Gastrocnemius medialis (tissue), 4 donors: Measurements from ENCODE around the gene ZNF227. TPM values are rescaled to one million over a fixed set of nuclear protein-coding genes. Genes with fewer than 3 reads are reported as not detected.
A peak's percentile ranks its signal among the peaks of the same experiment; 100 is the strongest.

ENCODE experiments used
- ATAC-seq, 2 donors: fragments of 150-250 bp; one replicate each; pipeline ENCODE4 v1.9.1; 2016
- DNase-seq, 2 donors: peaks; one replicate each; pipeline ENCODE4 v3.0.0-alpha.2; 2019
- H3K27ac ChIP-seq, 4 donors: fragments of 200-600 bp; sonication (generic); 1 replicate in 1 of 4; 2 replicates in 3 of 4; pipeline ENCODE4 v1.5.1; 2016 to 2018; ENCODE audit warnings: mild to moderate bottlenecking in 2 of 4, moderate library complexity in 1 of 4
- H3K27me3 ChIP-seq, 3 donors: fragments of 200-600 bp; sonication (generic) in 2 of 3; 1 replicate in 1 of 3; 2 replicates in 2 of 3; pipeline versions ENCODE4 v1.5.1 to v1.6.0; 2016 to 2019; ENCODE audit warnings: mild to moderate bottlenecking in 1 of 3, moderate library complexity in 1 of 3
- H3K36me3 ChIP-seq, 2 donors: fragments of 200-600 bp; sonication (generic) in 1 of 2; one replicate each; pipeline ENCODE4 v1.5.1; 2017 to 2018
- H3K4me1 ChIP-seq, 2 donors: fragments of 200-600 bp; sonication (generic) in 1 of 2; one replicate each; pipeline ENCODE4 v1.5.1; 2016 to 2017; ENCODE audit warnings: mild to moderate bottlenecking in 2 of 2
- H3K4me3 ChIP-seq, 4 donors: fragments of 200-600 bp; sonication (generic) in 3 of 4; 1 replicate in 1 of 4; 2 replicates in 3 of 4; pipeline ENCODE4 v1.5.1; 2016 to 2019; ENCODE audit warnings: mild to moderate bottlenecking in 2 of 4
- H3K9me3 ChIP-seq, 3 donors: fragments of 200-600 bp; sonication (generic) in 2 of 3; 1 replicate in 1 of 3; 2 replicates in 2 of 3; pipeline ENCODE4 v1.5.1; 2016 to 2019
- CTCF ChIP-seq, 5 experiments: fragments of 450-650 bp in 3 of 5; fragments of 200-600 bp in 2 of 5; sonication (generic) in 2 of 5; IDR thresholded peaks in 4 of 5; conservative IDR thresholded peaks in 1 of 5; 1 replicate in 4 of 5; 2 replicates in 1 of 5; pipeline ENCODE4 v1.5.1; 2016 to 2019; ENCODE audit warnings: antibody characterized with exemption in 5 of 5, mild to moderate bottlenecking in 3 of 5, moderate library complexity in 3 of 5
- POLR2A ChIP-seq, 2 donors: fragments of 450-650 bp; IDR thresholded peaks; one replicate each; pipeline ENCODE4 v1.6.1; 2017; ENCODE audit warnings: antibody characterized with exemption in 2 of 2, mild to moderate bottlenecking in 2 of 2, moderate library complexity in 2 of 2
- in situ Hi-C, 4 donors: fragments of 200-750 bp; cut with MboI; loops; one replicate each; pipeline versions ENCODE4 v1.15.0 to v1.8.0; 2017; ENCODE audit warnings: low sequenced_read_pairs in 4 of 4
- intact Hi-C: fragments of 100-400 bp; cut with DNase I; formaldehyde crosslinking; loops from one replicate; pipeline ENCODE4 v1.15.1; 2023; ENCODE audit warnings: low total_unique reads
- total RNA-seq, 4 donors: library from RNA; depleted of rRNA; stranded (reverse); fragments of >200 nt; gene quantifications; one replicate each; pipeline versions ENCODE4 v1.1.0 to v1.2.3, GENCODE V29; 2016

Gene ZNF227
- total RNA-seq, 4 donors from 2014 or later, result 6.8 to 17.7 (median 8.3) TPM

- DNase-seq, result no peak
- no peak for TF ChIP-seq POLR2A (IDR thresholded peaks at IDR 0.05)
- TF ChIP-seq CTCF (IDR thresholded peaks at IDR 0.05 in 4 of 5, conservative IDR thresholded peaks at IDR 0.05 in 1 of 5), result no peak
- no peaks in the 10 kb centered on the region for H3K27me3 ChIP-seq
- no peak overlapping the region for H3K27ac ChIP-seq
- in situ Hi-C loops, result no loop called here
- peak overlapping the region in 1 of 4 donors; percentile 0 for H3K4me3 ChIP-seq
- H3K4me1 ChIP-seq, result no peaks in the 10 kb centered on the region
- peaks cover 0 to 32% (median 3%) of the 10 kb centered on the region in 3 donors for H3K9me3 ChIP-seq
- intact Hi-C loops, result no loop called here
- peaks cover 7 to 21% of the 10 kb centered on the region in 2 donors for H3K36me3 ChIP-seq
- ATAC-seq, result no peak
Observed at GRCh38 chr19:44255705-44256411, 43.5 kb downstream of the ZNF227 start.

DNA sequence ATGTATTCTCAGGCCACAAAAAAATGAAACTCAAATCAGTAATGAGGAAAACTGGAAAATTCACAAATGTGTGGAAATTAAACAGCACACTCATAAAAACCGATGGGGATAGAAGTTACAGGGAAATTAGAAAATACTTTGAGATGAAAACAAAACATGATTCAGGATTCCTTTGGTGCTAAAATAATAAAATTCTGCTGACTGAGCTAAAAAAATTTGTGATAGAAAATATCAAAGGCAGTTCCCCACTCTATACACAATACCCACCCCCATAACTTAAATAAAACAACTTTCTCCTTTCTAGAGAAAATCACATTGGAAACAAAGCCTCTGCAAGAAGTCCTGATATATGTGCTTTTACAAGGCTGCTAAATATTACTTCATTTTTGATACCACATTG is 45.8 kb downstream of the ZNF227 start:
- no peak for DNase-seq
- peaks cover 0 to 28% (median 3%) of the 10 kb centered on the region in 3 donors for H3K9me3 ChIP-seq
- peaks cover 7 to 20% of the 10 kb centered on the region in 2 donors for H3K36me3 ChIP-seq
- no peaks in the 10 kb centered on the region for H3K4me1 ChIP-seq
- H3K27me3 ChIP-seq, result no peaks in the 10 kb centered on the region
- H3K27ac ChIP-seq, result no peak overlapping the region
- intact Hi-C loops (no loop called here), in situ Hi-C loops (no loop called here)
- H3K4me3 ChIP-seq, result no peak overlapping the region
- ATAC-seq, result no peak
- TF ChIP-seq POLR2A (IDR thresholded peaks at IDR 0.05) (no peak), CTCF (IDR thresholded peaks at IDR 0.05 in 4 of 5, conservative IDR thresholded peaks at IDR 0.05 in 1 of 5) (no peak)

DNA sequence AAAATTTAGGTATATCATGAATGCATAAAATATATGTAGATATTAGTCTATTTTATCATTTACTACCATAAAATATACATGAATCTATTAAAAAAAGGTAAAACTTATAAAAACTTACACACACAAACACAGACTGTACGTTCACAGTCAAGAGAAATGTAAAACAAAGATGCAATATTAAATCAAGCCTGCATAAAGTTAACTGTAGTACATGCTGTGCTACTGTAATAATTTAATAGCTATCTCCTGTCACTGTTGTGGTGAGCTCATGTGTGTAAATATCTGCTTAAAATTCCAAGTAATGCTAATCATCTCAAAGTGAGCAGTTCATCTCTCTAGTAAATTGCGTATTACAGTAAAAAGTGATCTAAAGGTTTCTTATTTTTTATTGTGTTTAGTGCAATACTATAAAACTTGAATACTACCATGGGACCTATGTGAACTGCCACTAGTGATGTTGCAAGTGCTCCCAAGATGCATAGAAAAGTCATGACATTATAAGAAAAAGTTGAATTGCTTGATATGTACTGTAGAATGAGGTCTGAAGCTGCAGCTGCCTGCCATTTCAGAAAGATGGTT is 46.6 kb downstream of the ZNF227 start:
- ATAC-seq (no peak), DNase-seq (no peak)
- TF ChIP-seq POLR2A (IDR thresholded peaks at IDR 0.05) (no peak), CTCF (IDR thresholded peaks at IDR 0.05 in 4 of 5, conservative IDR thresholded peaks at IDR 0.05 in 1 of 5) (no peak)
- H3K4me3 ChIP-seq, result no peak overlapping the region
- peaks cover 7 to 20% of the 10 kb centered on the region in 2 donors for H3K36me3 ChIP-seq
- in situ Hi-C loops, result no loop called here
- no peaks in the 10 kb centered on the region for H3K4me1 ChIP-seq
- no peaks in the 10 kb centered on the region for H3K27me3 ChIP-seq
- H3K9me3 ChIP-seq, result peaks cover 0 to 28% (median 3%) of the 10 kb centered on the region in 3 donors
- no peak overlapping the region for H3K27ac ChIP-seq
- intact Hi-C loops, result no loop called here

DNA sequence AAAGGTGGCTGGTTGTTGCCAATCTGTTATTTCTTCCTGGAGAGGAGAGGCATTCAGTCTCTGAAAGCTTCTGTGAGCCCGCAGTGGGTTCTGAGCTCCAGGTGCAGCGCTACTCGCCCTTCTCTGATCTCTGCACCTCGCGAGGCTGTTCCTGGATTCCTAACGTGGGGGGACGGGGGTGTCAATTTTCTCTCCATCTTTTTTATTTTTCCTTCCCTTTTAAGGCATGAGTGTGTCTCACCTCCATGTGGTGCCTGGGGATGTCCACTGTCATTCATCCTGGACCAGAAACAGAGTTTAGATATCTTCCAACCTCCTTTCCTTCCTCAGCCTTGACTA is 48.0 kb downstream of the ZNF227 start:
- peak overlapping the region; percentile 34 to 48 (median 46) for H3K4me3 ChIP-seq
- H3K27me3 ChIP-seq, result no peaks in the 10 kb centered on the region
- intact Hi-C loops (no loop called here), in situ Hi-C loops (no loop called here)
- H3K36me3 ChIP-seq, result peaks cover 2 to 16% of the 10 kb centered on the region in 2 donors
- peaks cover 0 to 15% (median 3%) of the 10 kb centered on the region in 3 donors for H3K9me3 ChIP-seq
- DNase-seq (no peak), ATAC-seq (no peak)
- H3K27ac ChIP-seq, result peak overlapping the region; percentile 18 to 73 (median 50)
- TF ChIP-seq CTCF (IDR thresholded peaks at IDR 0.05 in 4 of 5, conservative IDR thresholded peaks at IDR 0.05 in 1 of 5), result no peak
- no peak for TF ChIP-seq POLR2A (IDR thresholded peaks at IDR 0.05)
- no peaks in the 10 kb centered on the region for H3K4me1 ChIP-seq
